ENCODE measurements around the gene MED9.
"Not testable (repeated sequence)": the region's sequence is repeated elsewhere in the genome, so short reads cannot be mapped to it uniquely, and the experiment has no call there.

Gene MED9

GRCh38 chr17:17476865-17477467 is at the start of gene MED9:
Gene MED9, plus strand, starts transcription at chr17:17477000. Its CDS starts 42 bp downstream, at chr17:17477042.
- DNase-seq (ENCODE audit: low read depth in 1 of 2, low spot score in 1 of 2), result peak; percentile 89 to 97

- no peak for DNase-seq (ENCODE audit: low read depth in 1 of 2, low spot score in 1 of 2)
These were observed 47.6 kb upstream of the MED9 start for GRCh38 chr17:17429222-17429621.

GRCh38 chr17:17430924-17431323 is 45.9 kb upstream of the MED9 start:
- DNase-seq (ENCODE audit: low read depth in 1 of 2, low spot score in 1 of 2), result not testable (repeated sequence)

- DNase-seq (ENCODE audit: low read depth in 1 of 2, low spot score in 1 of 2), result no peak
These were observed 45.2 kb upstream of the MED9 start for GRCh38 chr17:17431605-17432004.

GRCh38 chr17:17433000-17433703 is 43.6 kb upstream of the MED9 start:
- DNase-seq (ENCODE audit: low read depth in 1 of 2, low spot score in 1 of 2), result no peak

GRCh38 chr17:17434477-17434876 is 42.3 kb upstream of the MED9 start:
- no peak for DNase-seq (ENCODE audit: low read depth in 1 of 2, low spot score in 1 of 2)

- no peak for DNase-seq (ENCODE audit: low read depth in 1 of 2, low spot score in 1 of 2)
These were observed 41.5 kb upstream of the MED9 start for GRCh38 chr17:17435323-17435722.

GRCh38 chr17:17437461-17437860 is 39.3 kb upstream of the MED9 start:
- no peak for DNase-seq (ENCODE audit: low read depth in 1 of 2, low spot score in 1 of 2)

- DNase-seq (ENCODE audit: low read depth in 1 of 2, low spot score in 1 of 2), result no peak
These were observed 38.9 kb upstream of the MED9 start for GRCh38 chr17:17437893-17438292.

- DNase-seq (ENCODE audit: low read depth in 1 of 2, low spot score in 1 of 2), result peak; percentile 51 to 63
These were observed 36.6 kb upstream of the MED9 start for GRCh38 chr17:17440010-17440843.

GRCh38 chr17:17440938-17441675 is 35.7 kb upstream of the MED9 start:
- DNase-seq (ENCODE audit: low read depth in 1 of 2, low spot score in 1 of 2), result no peak

GRCh38 chr17:17443173-17443572 is 33.6 kb upstream of the MED9 start:
- DNase-seq (ENCODE audit: low read depth in 1 of 2, low spot score in 1 of 2), result no peak

- DNase-seq (ENCODE audit: low read depth in 1 of 2, low spot score in 1 of 2), result no peak
These were observed 31.4 kb upstream of the MED9 start for GRCh38 chr17:17445296-17445924.

- no peak for DNase-seq (ENCODE audit: low read depth in 1 of 2, low spot score in 1 of 2)
These were observed 30.7 kb upstream of the MED9 start for GRCh38 chr17:17445925-17446665.

- DNase-seq (ENCODE audit: low read depth in 1 of 2, low spot score in 1 of 2), result no peak
These were observed 30.1 kb upstream of the MED9 start for GRCh38 chr17:17446666-17447155.

GRCh38 chr17:17447264-17447663 is 29.5 kb upstream of the MED9 start:
- DNase-seq (ENCODE audit: low read depth in 1 of 2, low spot score in 1 of 2), result no peak

- no peak for DNase-seq (ENCODE audit: low read depth in 1 of 2, low spot score in 1 of 2)
These were observed 28.7 kb upstream of the MED9 start for GRCh38 chr17:17448076-17448475.

GRCh38 chr17:17448723-17449122 is 28.1 kb upstream of the MED9 start:
- DNase-seq (ENCODE audit: low read depth in 1 of 2, low spot score in 1 of 2), result no peak

GRCh38 chr17:17453088-17453487 is 23.7 kb upstream of the MED9 start:
- DNase-seq (ENCODE audit: low read depth in 1 of 2, low spot score in 1 of 2), result no peak

GRCh38 chr17:17454276-17454675 is 22.5 kb upstream of the MED9 start:
- no peak for DNase-seq (ENCODE audit: low read depth in 1 of 2, low spot score in 1 of 2)

All from stimulated activated CD4-positive, alpha-beta T cell treated with anti-CD3 and anti-CD28 coated beads, Interleukin-15, amount 100 ng/mL, for 1 hour (primary cell).